Activated T-helper 1 cell treated with anti-CD3 and anti-CD28 coated beads, Interleukin-12 subunit alpha, Interleukin-12 subunit beta, Interleukin-2, Interleukin-4 antibody, amounts not matched to agents 30 ng/mL and 10 ng/mL and 1 ng/mL, durations not matched to agents 14 hours and 24 hours and 36 hours (primary cell): ENCODE measurements around the gene METTL1. TPM values are rescaled to one million over a fixed set of nuclear protein-coding genes. Genes with fewer than 3 reads are reported as not detected.
"Not testable (repeated sequence)": the region's sequence is repeated elsewhere in the genome, so short reads cannot be mapped to it uniquely, and the experiment has no call there.

ENCODE experiments used
- DNase-seq: peaks from one replicate; pipeline ENCODE4 v3.0.0; 2021; ENCODE audit warnings: low spot score
- H3K27ac Mint-ChIP-seq: one replicate; pipeline ENCODE4 v1.8.0; 2021; ENCODE audit warnings: mild to moderate bottlenecking, mixed read lengths
- H3K27me3 Mint-ChIP-seq: one replicate; pipeline ENCODE4 v1.8.0; 2022; ENCODE audit warnings: mild to moderate bottlenecking, moderate library complexity, mixed read lengths; ENCODE audit not compliant: insufficient read depth
- H3K36me3 Mint-ChIP-seq: one replicate; pipeline ENCODE4 v1.8.0; 2021; ENCODE audit warnings: low read depth, mixed read lengths
- H3K4me1 Mint-ChIP-seq: one replicate; pipeline ENCODE4 v1.8.0; 2021; ENCODE audit warnings: low read depth, mixed read lengths
- H3K4me3 Mint-ChIP-seq: one replicate; pipeline ENCODE4 v1.8.0; 2021; ENCODE audit warnings: mild to moderate bottlenecking, moderate library complexity, mixed read lengths
- H3K9me3 Mint-ChIP-seq: one replicate; pipeline ENCODE4 v1.8.0; 2021; ENCODE audit warnings: mixed read lengths
- intact Hi-C: fragments of 100-400 bp; cut with micrococcal nuclease; formaldehyde crosslinking; loops from one replicate; pipeline ENCODE4 v1.15.1; 2024
- total RNA-seq: library from RNA; stranded (reverse); gene quantifications from 2 replicates; pipeline ENCODE4 v1.2.3, GENCODE V29; 2022

The METTL1 gene
- total RNA-seq, 1 donor from 2014 or later, result 90.0 TPM

- Mint-ChIP-seq H3K27me3 (no peaks in the 10 kb centered on the region), H3K4me1 (no peaks in the 10 kb centered on the region), H3K9me3 (no peaks in the 10 kb centered on the region), H3K27ac (peak overlapping the region; percentile 65), H3K4me3 (no peak overlapping the region), H3K36me3 (peaks cover 36% of the 10 kb centered on the region)
- intact Hi-C loops, result no loop called here
- DNase-seq, result no peak
Measured at GRCh38 chr12:57726151-57726883, 45.6 kb downstream of the METTL1 start.

GRCh38 chr12:57725851-57726150 lies 46.1 kb downstream of the METTL1 start:
- no peaks in the 10 kb centered on the region for H3K9me3 Mint-ChIP-seq
- DNase-seq, result no peak
- intact Hi-C loops, result no loop called here
- H3K4me1 Mint-ChIP-seq, result no peaks in the 10 kb centered on the region
- no peak overlapping the region for H3K4me3 Mint-ChIP-seq
- no peak overlapping the region for H3K27ac Mint-ChIP-seq
- H3K27me3 Mint-ChIP-seq, result no peaks in the 10 kb centered on the region
- peaks cover 33% of the 10 kb centered on the region for H3K36me3 Mint-ChIP-seq

GRCh38 chr12:57724936-57725740 lies 46.8 kb downstream of the METTL1 start:
- peaks cover 27% of the 10 kb centered on the region for H3K36me3 Mint-ChIP-seq
- H3K4me3 Mint-ChIP-seq, result no peak overlapping the region
- H3K9me3 Mint-ChIP-seq, result no peaks in the 10 kb centered on the region
- intact Hi-C loops, result no loop called here
- no peaks in the 10 kb centered on the region for H3K27me3 Mint-ChIP-seq
- no peak for DNase-seq
- H3K4me1 Mint-ChIP-seq, result no peaks in the 10 kb centered on the region
- H3K27ac Mint-ChIP-seq, result peak overlapping the region; percentile 3

GRCh38 chr12:57724003-57724935 lies 47.6 kb downstream of the METTL1 start:
- DNase-seq, result no peak
- H3K4me3 Mint-ChIP-seq, result no peak overlapping the region
- no peaks in the 10 kb centered on the region for H3K27me3 Mint-ChIP-seq
- H3K36me3 Mint-ChIP-seq, result peaks cover 31% of the 10 kb centered on the region
- no peaks in the 10 kb centered on the region for H3K9me3 Mint-ChIP-seq
- no peaks in the 10 kb centered on the region for H3K4me1 Mint-ChIP-seq
- peak overlapping the region; percentile 3 for H3K27ac Mint-ChIP-seq
- intact Hi-C loops, result no loop called here

- no peak for DNase-seq
- Mint-ChIP-seq H3K27ac (no peak overlapping the region), H3K36me3 (peaks cover 32% of the 10 kb centered on the region), H3K27me3 (no peaks in the 10 kb centered on the region), H3K4me3 (no peak overlapping the region), H3K9me3 (no peaks in the 10 kb centered on the region), H3K4me1 (no peaks in the 10 kb centered on the region)
- intact Hi-C loops, result no loop called here
Measured at GRCh38 chr12:57723630-57723962, 48.3 kb downstream of the METTL1 start.

GRCh38 chr12:57722716-57723629 lies 48.9 kb downstream of the METTL1 start:
- H3K36me3 Mint-ChIP-seq, result peaks cover 29% of the 10 kb centered on the region
- H3K9me3 Mint-ChIP-seq, result no peaks in the 10 kb centered on the region
- no peaks in the 10 kb centered on the region for H3K4me1 Mint-ChIP-seq
- no peak overlapping the region for H3K27ac Mint-ChIP-seq
- intact Hi-C loops, result no loop called here
- no peak for DNase-seq
- H3K4me3 Mint-ChIP-seq, result no peak overlapping the region
- no peaks in the 10 kb centered on the region for H3K27me3 Mint-ChIP-seq

GRCh38 chr12:57721846-57722608 lies 49.9 kb downstream of the METTL1 start:
- intact Hi-C loops, H3K4me3 Mint-ChIP-seq, H3K27me3 Mint-ChIP-seq, DNase-seq, H3K9me3 Mint-ChIP-seq, H3K4me1 Mint-ChIP-seq: not testable (repeated sequence)
- peak overlapping the region; percentile 59 for H3K27ac Mint-ChIP-seq
- H3K36me3 Mint-ChIP-seq, result peaks cover 26% of the 10 kb centered on the region

GRCh38 chr12:57720606-57721595 lies 51.0 kb downstream of the METTL1 start:
- H3K36me3 Mint-ChIP-seq, result peaks cover 24% of the 10 kb centered on the region
- DNase-seq, result no peak
- H3K27me3 Mint-ChIP-seq, result no peaks in the 10 kb centered on the region
- H3K9me3 Mint-ChIP-seq, result no peaks in the 10 kb centered on the region
- no peak overlapping the region for H3K4me3 Mint-ChIP-seq
- no peaks in the 10 kb centered on the region for H3K4me1 Mint-ChIP-seq
- no peak overlapping the region for H3K27ac Mint-ChIP-seq
- intact Hi-C loops, result no loop called here

GRCh38 chr12:57719777-57720605 lies 51.9 kb downstream of the METTL1 start:
- no peak overlapping the region for H3K27ac Mint-ChIP-seq
- H3K4me3 Mint-ChIP-seq, result no peak overlapping the region
- H3K36me3 Mint-ChIP-seq, result peaks cover 28% of the 10 kb centered on the region
- no peaks in the 10 kb centered on the region for H3K9me3 Mint-ChIP-seq
- no peaks in the 10 kb centered on the region for H3K27me3 Mint-ChIP-seq
- H3K4me1 Mint-ChIP-seq, result no peaks in the 10 kb centered on the region
- intact Hi-C loops, result no loop called here
- no peak for DNase-seq

GRCh38 chr12:57718641-57719528 lies 53.0 kb downstream of the METTL1 start:
- Mint-ChIP-seq H3K36me3 (peaks cover 28% of the 10 kb centered on the region), H3K27ac (no peak overlapping the region), H3K4me3 (no peak overlapping the region), H3K4me1 (no peaks in the 10 kb centered on the region), H3K27me3 (no peaks in the 10 kb centered on the region), H3K9me3 (no peaks in the 10 kb centered on the region)
- intact Hi-C loops, result no loop called here
- DNase-seq, result no peak
